ENCODE data around the gene HSPB8.

DNA sequence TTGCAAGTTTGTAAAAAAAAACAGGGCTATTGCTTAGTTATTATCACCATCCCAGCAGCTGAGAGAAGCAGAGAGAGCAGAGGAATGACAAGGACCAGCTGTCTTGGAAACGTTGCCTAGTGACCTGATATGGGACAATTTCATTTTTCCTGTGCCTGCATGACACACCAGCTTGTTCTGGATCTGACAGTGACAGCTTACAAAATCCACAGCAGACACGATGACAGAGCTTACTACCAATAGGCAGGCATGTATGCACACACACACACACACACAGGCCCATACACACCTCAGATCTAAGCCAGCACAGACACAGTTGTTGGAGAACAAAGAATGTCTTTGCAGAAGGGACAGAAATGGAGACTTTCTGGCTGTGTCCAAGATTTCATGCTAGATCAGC is 25.4 kb downstream of the HSPB8 start:
- TF ChIP-seq PKNOX1 (IDR thresholded peaks at IDR 0.05) (no peak), FOXA1 (IDR thresholded peaks at IDR 0.05) (no peak), LEF1 (IDR thresholded peaks at IDR 0.05; ENCODE audit: borderline replicate concordance) (no peak), TARDBP (IDR thresholded peaks at IDR 0.05) (no peak), SP1 (IDR thresholded peaks at IDR 0.05) (no peak), SUZ12 (IDR thresholded peaks at IDR 0.05) (no peak), FOXM1 (IDR thresholded peaks at IDR 0.05; ENCODE audit: borderline replicate concordance) (no peak)

All from HEK293T (cell line).